PC-3 (cell line): Measurements from ENCODE around the gene CCM2L.

Experiments
- EZH2 ChIP-seq: fragments of 300-600 bp; sonication (generic); IDR thresholded peaks from one replicate; pipeline ENCODE4 v1.6.1; 2017; ENCODE audit warnings: antibody characterized with exemption, mild to moderate bottlenecking, low read length; ENCODE audit not compliant: unreplicated experiment
- TF ChIP-seq, protein P1 (sequence below): fragments of 300-600 bp; sonication (generic); conservative IDR thresholded peaks from 2 replicates; pipeline ENCODE4 v1.5.1; 2017; ENCODE audit warnings: antibody characterized with exemption, low read depth, mild to moderate bottlenecking, low read length

DNA sequence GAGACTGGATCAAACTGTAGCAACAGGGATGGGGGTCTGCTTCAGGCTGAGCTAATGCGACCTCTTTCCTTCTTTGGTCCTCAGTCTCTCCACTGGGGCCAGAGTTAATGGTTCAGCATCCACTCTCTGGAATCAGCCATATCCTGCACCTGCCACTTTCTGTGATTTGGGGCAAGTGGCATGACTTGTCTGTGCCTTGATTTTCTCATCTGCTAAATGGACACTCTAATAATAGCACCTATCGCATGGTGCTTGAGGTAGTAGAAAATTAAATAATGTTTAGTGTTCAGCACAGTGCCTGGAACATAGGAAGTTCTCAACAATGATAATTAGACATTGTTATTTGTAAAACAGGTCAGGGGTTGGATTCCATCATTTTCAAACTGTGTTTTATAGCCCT is 35.9 kb upstream of the CCM2L start:
- TF ChIP-seq, protein P1, sequence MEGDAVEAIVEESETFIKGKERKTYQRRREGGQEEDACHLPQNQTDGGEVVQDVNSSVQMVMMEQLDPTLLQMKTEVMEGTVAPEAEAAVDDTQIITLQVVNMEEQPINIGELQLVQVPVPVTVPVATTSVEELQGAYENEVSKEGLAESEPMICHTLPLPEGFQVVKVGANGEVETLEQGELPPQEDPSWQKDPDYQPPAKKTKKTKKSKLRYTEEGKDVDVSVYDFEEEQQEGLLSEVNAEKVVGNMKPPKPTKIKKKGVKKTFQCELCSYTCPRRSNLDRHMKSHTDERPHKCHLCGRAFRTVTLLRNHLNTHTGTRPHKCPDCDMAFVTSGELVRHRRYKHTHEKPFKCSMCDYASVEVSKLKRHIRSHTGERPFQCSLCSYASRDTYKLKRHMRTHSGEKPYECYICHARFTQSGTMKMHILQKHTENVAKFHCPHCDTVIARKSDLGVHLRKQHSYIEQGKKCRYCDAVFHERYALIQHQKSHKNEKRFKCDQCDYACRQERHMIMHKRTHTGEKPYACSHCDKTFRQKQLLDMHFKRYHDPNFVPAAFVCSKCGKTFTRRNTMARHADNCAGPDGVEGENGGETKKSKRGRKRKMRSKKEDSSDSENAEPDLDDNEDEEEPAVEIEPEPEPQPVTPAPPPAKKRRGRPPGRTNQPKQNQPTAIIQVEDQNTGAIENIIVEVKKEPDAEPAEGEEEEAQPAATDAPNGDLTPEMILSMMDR = no peak
- TF ChIP-seq EZH2 = no peak
